ENCODE results near the gene KIAA0319L. TPM values are rescaled to one million over a fixed set of nuclear protein-coding genes. Genes with fewer than 3 reads are reported as not detected.

Gene KIAA0319L
- total RNA-seq, 2 donors from 2014 or later, result 53.2 to 66.0 TPM

- no peak for DNase-seq
- H3K27me3 ChIP-seq, result no peaks in the 10 kb centered on the region
- TF ChIP-seq CTCF (IDR thresholded peaks at IDR 0.05), result no peak
- no peak overlapping the region for H3K4me3 ChIP-seq
- no peaks in the 10 kb centered on the region for H3K4me1 ChIP-seq
- intact Hi-C loops (cut with DNase I), result no loop called here
- no peak overlapping the region for H3K27ac ChIP-seq
- no peak overlapping the region for H3K9ac ChIP-seq (ENCODE audit: low read depth in 2 of 2, low read length in 2 of 2)
- peaks cover 8% of the 10 kb centered on the region for H3K36me3 ChIP-seq
- H3K9me3 ChIP-seq, result no peaks in the 10 kb centered on the region
These were observed 158.5 kb downstream of the KIAA0319L start for GRCh38 chr1:35398739-35399138.

- Histone ChIP-seq H3K4me3 (no peak overlapping the region), H3K9me3 (no peaks in the 10 kb centered on the region), H3K4me1 (no peaks in the 10 kb centered on the region), H3K27me3 (no peaks in the 10 kb centered on the region), H3K27ac (no peak overlapping the region), H3K9ac (ENCODE audit: low read depth in 2 of 2, low read length in 2 of 2) (no peak overlapping the region), H3K36me3 (peaks cover 15% of the 10 kb centered on the region)
- no peak for DNase-seq
- TF ChIP-seq CTCF (IDR thresholded peaks at IDR 0.05), result no peak
- intact Hi-C loops (cut with DNase I), result no loop called here
These were observed 162.8 kb downstream of the KIAA0319L start for GRCh38 chr1:35394386-35394785.

DNA sequence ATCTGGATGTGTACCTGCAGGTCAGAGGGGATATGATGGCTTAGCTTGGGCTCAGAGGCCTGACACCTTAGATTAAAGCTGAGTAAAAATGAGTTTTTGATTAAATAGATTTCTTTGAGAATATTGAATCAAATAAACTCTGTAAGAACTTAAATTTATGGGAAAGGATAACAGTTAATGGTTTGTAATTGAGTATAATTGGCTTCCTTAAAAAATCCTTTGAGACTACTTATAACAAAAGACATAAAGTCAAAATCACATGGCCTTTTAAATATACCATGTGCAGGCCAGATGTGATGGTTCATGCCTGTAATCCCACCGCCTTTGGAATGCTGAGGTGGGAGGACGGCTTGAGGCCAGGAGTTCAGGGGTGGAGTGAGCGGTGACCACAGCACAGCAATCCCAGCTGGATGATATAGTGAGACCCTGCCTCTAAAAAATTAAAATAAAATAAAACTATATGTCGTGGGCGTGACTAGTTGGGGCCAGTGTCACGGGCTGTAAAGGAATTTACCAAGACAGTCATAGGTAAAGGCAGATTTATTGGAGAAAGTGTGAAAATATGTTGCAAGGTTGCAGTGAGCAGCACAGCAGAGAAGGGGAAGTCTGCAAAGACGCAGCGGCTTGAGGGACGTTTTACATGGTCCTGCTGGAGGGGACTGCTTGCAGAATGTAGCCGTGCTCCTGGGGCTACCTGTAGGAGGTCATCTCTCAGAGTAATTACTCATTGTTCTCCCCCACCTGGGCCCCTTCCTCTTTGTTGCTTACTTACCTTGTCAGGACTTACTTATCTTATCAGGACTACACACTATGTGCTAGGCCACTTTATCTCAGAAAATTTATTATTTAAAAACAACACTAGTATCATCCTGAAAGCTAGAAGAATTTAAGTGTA lies 166.4 kb downstream of the KIAA0319L start:
- TF ChIP-seq CTCF (IDR thresholded peaks at IDR 0.05), result no peak
- DNase-seq, result no peak
- Histone ChIP-seq H3K27ac (no peak overlapping the region), H3K36me3 (peaks cover 15% of the 10 kb centered on the region), H3K27me3 (no peaks in the 10 kb centered on the region), H3K4me3 (no peak overlapping the region), H3K9ac (ENCODE audit: low read depth in 2 of 2, low read length in 2 of 2) (no peak overlapping the region), H3K9me3 (no peaks in the 10 kb centered on the region), H3K4me1 (no peaks in the 10 kb centered on the region)
- intact Hi-C loops (cut with DNase I), result no loop called here

- Histone ChIP-seq H3K9ac (ENCODE audit: low read depth in 2 of 2, low read length in 2 of 2) (no peak overlapping the region), H3K4me1 (no peaks in the 10 kb centered on the region), H3K27me3 (no peaks in the 10 kb centered on the region), H3K4me3 (no peak overlapping the region), H3K36me3 (no peaks in the 10 kb centered on the region), H3K27ac (no peak overlapping the region), H3K9me3 (no peaks in the 10 kb centered on the region)
- no peak for TF ChIP-seq CTCF (IDR thresholded peaks at IDR 0.05)
- intact Hi-C loops (cut with DNase I), result no loop called here
- no peak for DNase-seq
These were observed 170.2 kb downstream of the KIAA0319L start for GRCh38 chr1:35386959-35387358.

DNA sequence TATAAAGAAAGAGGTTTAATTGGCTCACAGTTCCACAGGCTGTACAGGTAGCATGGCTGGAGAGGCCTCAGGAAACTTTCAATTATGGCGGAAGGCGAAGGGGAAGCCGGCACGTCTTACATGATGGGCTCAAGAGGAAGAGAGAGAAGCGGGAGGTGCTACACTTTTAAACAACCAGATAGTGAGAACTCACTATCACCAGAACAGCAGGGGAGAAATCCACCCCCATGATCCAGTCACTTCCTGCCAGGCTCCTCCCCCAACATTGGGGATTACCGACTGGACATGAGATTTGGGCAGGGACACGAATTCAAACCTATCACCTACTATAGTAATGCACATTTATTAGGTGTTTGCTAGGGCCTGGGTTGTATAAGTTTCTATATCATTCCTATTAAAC lies 170.9 kb downstream of the KIAA0319L start:
- TF ChIP-seq CTCF (IDR thresholded peaks at IDR 0.05), result no peak
- Histone ChIP-seq H3K4me1 (no peaks in the 10 kb centered on the region), H3K9ac (ENCODE audit: low read depth in 2 of 2, low read length in 2 of 2) (no peak overlapping the region), H3K27me3 (no peaks in the 10 kb centered on the region), H3K36me3 (no peaks in the 10 kb centered on the region), H3K4me3 (no peak overlapping the region), H3K27ac (no peak overlapping the region), H3K9me3 (no peaks in the 10 kb centered on the region)
- intact Hi-C loops (cut with DNase I), result no loop called here
- DNase-seq, result no peak

Other genes with a start within 250 kb of the KIAA0319L start
- gene NCDN, start 396 bp upstream of the KIAA0319L start, total RNA-seq, result 10 to 100 TPM in 1 of 2 donors, 1 to 10 TPM in 1; 9.7 to 18.0 TPM
- gene TFAP2E, start 15.9 kb upstream of the KIAA0319L start, total RNA-seq, result 1 to 10 TPM in 1 of 2 donors, under 1 TPM in 1; 0.67 to 1.1 TPM
- 10 to 100 TPM; 48.4 to 73.9 TPM for gene PSMB2, start 84.1 kb upstream of the KIAA0319L start, total RNA-seq
- gene C1orf216, start 161.5 kb upstream of the KIAA0319L start, total RNA-seq, result 1 to 10 TPM; 2.9 to 4.2 TPM
- gene CLSPN, start 212.6 kb upstream of the KIAA0319L start, total RNA-seq, result 10 to 100 TPM in 1 of 2 donors, 1 to 10 TPM in 1; 3.1 to 27.7 TPM

Measured in colonic mucosa (tissue), 4 donors.